Thyroid gland (tissue), 4 donors: ENCODE results near the gene NXPE4.

Source experiments
- CTCF ChIP-seq, 6 experiments: fragments of 200-600 bp in 3 of 6; fragments of 450-650 bp in 3 of 6; sonication (generic) in 3 of 6; IDR thresholded peaks; one replicate each; pipeline ENCODE4 v1.5.1; 2016 to 2019; ENCODE audit warnings: antibody characterized with exemption in 6 of 6, mild to moderate bottlenecking in 2 of 6, inconsistent platforms in 1 of 6, moderate library complexity in 1 of 6
- POLR2A ChIP-seq, 2 donors: fragments of 450-650 bp; IDR thresholded peaks; one replicate each; pipeline ENCODE4 v1.6.1; 2017; ENCODE audit warnings: antibody characterized with exemption in 2 of 2, mild to moderate bottlenecking in 2 of 2, moderate library complexity in 1 of 2

GRCh38 chr11:114595571-114595970 lies at the start of gene NXPE4:
- TF ChIP-seq CTCF (IDR thresholded peaks at IDR 0.05) (no peak), POLR2A (IDR thresholded peaks at IDR 0.05) (no peak)
